ENCODE measurements around the gene YPEL4.

The YPEL4 gene

DNA sequence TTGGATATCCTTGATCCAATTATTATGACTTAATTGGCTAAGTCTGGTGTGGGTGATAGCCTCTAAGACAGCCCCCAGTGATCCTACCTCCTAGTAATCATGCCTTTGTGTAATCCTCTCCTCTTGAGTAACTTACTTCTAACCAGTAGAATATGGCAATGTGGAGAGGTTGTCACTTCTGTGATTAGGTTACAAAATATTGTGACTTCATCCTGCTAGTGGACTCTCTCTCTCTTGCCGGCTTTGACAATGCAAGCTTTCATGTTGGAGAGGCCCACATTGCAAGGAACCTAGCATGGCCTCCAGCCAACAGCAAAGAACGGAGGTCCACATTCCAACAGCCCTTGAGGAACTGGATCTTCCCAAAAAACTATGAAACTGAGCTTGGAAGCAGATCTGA lies 19.5 kb downstream of the YPEL4 start:
- no peak for DNase-seq

DNA sequence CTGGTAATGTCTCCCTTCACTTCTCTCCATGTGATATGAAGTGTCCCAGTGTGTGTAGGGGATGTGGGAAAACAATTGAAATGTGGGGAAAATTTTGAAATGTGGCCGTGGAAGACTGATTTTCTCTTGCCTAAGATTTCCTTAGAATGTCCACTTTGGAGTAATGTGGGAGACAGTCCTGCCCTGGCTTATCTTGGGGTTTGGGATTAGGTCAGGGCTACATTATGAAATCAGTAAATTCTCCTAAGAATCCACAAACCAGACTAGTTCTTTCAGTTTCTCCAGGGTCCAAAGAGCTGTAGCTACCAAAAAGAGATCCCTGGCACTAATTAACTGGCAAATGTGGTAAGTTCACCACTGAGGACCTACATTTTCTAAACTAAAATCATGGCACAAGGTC lies 22.8 kb downstream of the YPEL4 start:
- DNase-seq, result no peak

DNA sequence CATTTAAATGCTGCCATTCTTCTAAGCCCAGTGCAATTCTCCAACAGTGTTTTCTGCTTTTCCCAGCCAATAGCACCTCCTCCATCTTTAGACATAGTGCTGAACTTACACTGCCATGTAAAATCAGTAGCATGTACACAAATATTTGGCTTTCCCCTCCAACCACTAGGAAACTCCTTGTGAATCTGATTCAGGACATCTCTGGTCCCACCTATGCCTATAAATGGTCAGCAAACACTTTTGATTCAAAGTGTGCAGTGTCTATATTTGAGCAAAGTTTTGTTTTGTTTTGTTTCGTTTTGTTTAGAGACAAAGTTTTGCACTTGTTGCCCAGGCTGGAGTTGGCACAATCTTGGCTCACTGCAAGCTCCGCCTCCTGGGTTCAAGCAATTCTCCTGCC lies 24.8 kb downstream of the YPEL4 start:
- DNase-seq, result no peak

DNA sequence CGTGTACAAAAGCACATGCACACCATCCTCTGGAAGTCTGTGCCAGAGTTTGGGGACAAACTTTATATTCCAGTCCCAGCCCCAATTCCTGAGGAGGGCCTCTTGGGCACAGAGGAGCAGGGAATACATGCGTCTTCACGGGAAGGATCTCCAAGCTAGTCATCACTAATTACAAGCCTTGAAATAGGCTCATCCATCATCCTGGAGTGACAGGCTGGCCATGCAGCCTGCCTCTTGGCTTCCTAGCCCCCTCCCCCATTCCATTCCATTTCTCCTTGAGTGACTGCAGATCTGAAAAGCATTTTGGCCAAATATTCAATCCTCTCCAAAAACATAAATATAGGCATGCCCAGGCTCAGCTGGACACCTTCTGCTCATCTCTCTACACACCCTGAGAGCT lies 27.4 kb downstream of the YPEL4 start:
- DNase-seq, result no peak

GRCh38 chr11:57620467-57620866 lies 29.2 kb downstream of the YPEL4 start:
- DNase-seq, result no peak

- no peak for DNase-seq
These were observed 30.4 kb downstream of the YPEL4 start for GRCh38 chr11:57619331-57619730.

GRCh38 chr11:57618438-57618837 lies 31.3 kb downstream of the YPEL4 start:
- no peak for DNase-seq

- DNase-seq, result no peak
These were observed 33.1 kb downstream of the YPEL4 start for GRCh38 chr11:57616595-57616994.

DNA sequence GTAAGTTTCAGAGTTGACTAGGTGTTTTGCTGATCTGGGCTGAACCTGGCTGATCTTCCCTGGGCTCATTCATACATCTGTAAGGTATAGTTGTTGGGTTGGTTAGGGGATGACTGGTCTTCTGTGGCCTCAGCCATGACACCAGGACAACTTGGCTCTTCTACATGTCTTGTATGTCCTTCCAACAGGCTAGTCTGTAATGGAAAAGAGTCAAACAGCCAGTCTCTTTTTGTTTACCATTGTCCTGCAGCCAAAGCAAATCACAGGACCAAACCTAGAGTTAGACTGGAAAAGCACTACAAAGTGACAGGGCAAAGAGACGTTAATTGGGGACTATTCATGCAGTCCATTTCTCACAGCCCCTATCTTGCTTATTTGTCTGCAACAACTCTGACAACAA lies 34.4 kb downstream of the YPEL4 start:
- DNase-seq, result no peak

GRCh38 chr11:57614234-57614772 lies 35.4 kb downstream of the YPEL4 start:
- DNase-seq, result no peak

GRCh38 chr11:57610170-57610569 lies 39.5 kb downstream of the YPEL4 start:
- no peak for DNase-seq

GRCh38 chr11:57605028-57605420 lies 44.7 kb downstream of the YPEL4 start:
- no peak for DNase-seq

- no peak for DNase-seq
These were observed 45.2 kb downstream of the YPEL4 start for GRCh38 chr11:57604296-57605027.

DNA sequence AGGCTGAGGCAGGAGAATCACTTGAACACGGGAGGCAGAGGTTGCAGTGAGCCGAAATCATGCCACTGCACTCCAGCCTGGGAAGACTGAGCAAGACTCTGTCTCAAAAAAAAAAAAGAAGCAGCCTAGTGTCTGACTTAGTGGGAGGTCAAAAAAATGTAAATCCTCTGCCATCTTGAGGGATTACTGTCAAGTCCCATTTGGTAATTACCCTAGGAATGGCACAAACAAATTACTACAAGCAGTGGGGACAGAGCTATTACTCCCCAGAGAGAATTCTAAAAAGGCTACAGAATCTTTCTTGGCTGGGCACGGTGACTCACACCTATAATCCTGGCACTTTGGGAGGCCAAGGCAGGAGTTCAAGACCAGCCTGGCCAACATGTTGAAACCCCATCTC lies 48.4 kb downstream of the YPEL4 start:
- DNase-seq, result no peak

GRCh38 chr11:57599381-57599780 lies 50.3 kb downstream of the YPEL4 start:
- no peak for DNase-seq

GRCh38 chr11:57598831-57599155 lies 50.9 kb downstream of the YPEL4 start:
- no peak for DNase-seq

DNA sequence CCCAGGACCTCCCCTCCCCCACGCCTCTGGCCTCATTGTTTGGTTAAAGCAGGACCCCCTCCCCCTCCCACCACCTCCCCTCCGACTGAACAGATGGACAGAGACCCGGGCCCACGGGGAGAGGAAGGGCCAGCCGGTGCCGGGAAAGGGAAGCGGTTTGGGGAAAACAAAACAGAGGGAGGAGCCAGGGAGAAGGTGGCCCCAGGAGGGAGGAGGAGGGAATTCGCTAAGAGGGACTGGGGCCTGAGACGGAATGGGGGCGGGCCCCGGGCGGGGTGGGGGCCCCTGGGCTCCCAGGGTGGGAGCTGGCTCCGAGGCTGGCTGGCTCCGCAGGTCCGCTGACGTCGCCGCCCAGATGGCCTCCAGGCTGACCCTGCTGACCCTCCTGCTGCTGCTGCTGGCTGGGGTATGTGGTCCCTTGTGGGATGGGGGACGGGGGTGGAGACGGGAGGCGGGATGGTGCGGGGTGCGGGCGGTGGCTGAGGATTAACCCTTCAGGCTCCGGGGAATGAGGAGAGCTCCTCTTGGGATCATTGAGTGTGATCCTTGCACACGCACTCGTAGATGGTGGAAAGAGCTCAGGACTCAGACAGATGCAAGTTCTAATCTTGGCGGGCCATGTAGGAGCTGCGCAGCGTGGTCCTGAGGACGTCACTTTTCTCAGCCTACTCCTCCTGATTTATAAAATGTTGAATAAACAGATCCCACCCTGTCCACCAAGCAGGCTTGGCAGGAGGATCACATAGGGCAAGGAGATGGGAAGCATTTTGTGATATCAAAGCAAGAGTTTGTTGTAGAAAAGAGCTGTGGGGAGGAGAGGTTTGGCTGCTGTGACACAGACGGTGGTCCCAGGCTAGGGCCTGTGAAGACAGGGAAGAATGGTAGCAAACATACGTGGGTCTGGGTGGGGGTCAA lies 51.5 kb downstream of the YPEL4 start:
- DNase-seq, result no peak

DNA sequence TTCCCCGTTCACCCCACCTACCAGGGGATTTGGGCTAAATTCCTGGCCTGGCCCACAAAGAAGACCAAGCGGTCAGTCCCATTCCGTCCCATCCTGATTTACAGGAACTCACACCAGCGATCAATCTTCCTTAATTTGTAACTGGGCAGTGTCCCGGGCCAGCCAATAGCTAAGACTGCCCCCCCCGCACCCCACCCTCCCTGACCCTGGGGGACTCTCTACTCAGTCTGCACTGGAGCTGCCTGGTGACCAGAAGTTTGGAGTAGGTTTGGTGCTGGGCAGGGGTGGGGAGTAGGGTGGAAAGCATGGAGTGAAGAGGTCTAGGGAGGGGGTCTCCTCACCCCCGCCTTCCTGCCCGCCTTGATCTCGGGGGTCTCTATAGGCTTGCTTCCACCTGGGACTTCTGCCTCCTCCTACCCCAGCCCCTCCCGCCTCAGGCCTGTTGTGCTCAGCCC lies 52.2 kb downstream of the YPEL4 start, which contains the start of gene SERPING1:
SERPING1 (plus strand) TSS at position 225 of the 455 bp plus-strand sequence. CDS start 586 bp downstream, outside the sequence.
- no peak for DNase-seq

GRCh38 chr11:57596266-57596885 lies 53.3 kb downstream of the YPEL4 start:
- no peak for DNase-seq
